ES-I3 (cell line): ENCODE measurements around the gene AIFM3.
"Not testable (repeated sequence)": the region's sequence is repeated elsewhere in the genome, so short reads cannot be mapped to it uniquely, and the experiment has no call there.

Source experiments
- H3K36me3 ChIP-seq: 2 replicates; pipeline ENCODE4 v1.6.1; 2013; ENCODE audit warnings: mild to moderate bottlenecking, low read length, control low read depth, moderate library complexity; ENCODE audit not compliant: insufficient read depth
- H3K4me1 ChIP-seq: 2 replicates; pipeline ENCODE4 v1.6.1; 2013; ENCODE audit warnings: mild to moderate bottlenecking, control low read depth, low read length; ENCODE audit not compliant: insufficient read depth
- H3K9ac ChIP-seq: 2 replicates; pipeline ENCODE4 v1.6.1; 2013; ENCODE audit warnings: low read depth, mild to moderate bottlenecking, low read length, moderate library complexity
- H3K9me3 ChIP-seq: 2 replicates; pipeline ENCODE4 v1.6.1; 2013; ENCODE audit warnings: mild to moderate bottlenecking, low read length, moderate library complexity; ENCODE audit not compliant: control insufficient read depth, insufficient read depth

Gene AIFM3

DNA sequence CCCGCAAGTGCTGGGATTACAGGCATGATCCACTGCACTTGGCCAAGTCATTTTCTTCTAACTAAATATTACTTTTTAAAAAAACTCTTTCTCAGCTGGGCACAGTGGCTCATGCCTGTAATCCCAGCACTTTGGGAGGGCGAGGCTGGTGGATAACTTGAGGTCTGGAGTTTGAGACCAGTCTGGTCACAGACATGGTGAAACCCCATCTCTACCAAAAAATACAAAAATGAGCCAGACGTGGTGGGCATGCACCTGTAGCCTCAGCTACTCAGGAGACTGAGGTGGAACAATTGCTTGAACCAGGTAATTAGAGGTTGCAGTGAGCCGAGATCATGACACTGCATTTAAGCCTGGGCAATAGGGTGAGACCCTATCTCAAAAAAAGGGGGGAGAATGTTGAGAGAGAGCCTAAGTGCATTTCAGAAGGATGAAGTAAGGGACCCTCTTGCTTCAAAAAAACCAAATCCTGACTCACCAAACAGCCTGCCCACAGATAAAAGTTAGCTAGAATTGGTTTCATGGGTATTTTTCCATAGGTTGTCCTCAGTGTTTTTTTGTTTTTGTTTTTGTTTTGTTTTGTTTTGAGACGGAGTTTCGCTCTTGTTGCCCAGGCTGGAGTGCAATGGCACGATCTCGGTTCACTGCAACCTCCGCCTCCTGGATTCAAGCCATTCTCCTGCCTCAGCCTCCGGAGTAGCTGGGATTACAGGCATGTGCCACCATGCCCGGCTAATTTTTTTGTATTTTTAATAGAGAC is 31.1 kb upstream of the AIFM3 start:
- H3K9me3 ChIP-seq, H3K4me1 ChIP-seq, H3K36me3 ChIP-seq: not testable (repeated sequence)

DNA sequence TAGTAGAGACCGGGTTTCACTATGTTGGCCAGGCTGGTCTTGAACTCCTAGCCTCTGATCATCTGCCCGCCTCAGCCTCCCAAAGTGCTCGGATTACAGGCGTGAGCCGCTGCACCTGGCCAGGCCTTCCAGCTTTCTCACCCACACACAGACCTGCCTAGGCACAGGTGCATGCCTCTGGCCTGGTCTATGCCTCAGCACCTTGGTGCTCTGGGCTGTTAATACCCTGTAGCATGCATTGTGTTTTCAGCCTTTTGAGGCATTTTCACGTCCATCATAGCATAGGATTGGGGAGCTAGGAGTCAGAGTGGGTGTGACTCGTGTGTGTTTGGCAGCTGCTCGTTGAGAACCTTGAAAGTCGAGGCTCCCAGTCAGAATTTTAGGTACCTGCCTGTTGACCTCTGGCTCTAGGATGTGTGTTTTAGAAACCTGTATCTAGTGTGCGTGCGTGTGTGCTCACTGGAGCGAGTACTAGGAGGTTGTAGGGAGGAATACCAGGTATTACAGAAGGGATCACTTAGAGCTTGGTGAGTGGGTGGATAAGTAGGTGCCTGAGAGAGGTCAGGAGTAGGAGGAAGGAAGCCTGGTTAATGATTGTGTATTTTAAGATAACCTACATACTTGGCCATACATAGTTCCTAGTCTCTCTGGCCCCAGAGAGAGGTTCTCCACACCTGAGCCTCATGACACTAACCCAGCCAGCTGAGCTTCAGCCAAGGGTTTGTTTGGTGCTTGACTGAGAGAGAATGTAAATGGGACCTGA is 29.8 kb upstream of the AIFM3 start:
- no peak overlapping the region for H3K9ac ChIP-seq
- H3K36me3 ChIP-seq: peaks cover 9% of the 10 kb centered on the region; the same call in 1 of the 2 replicates
- no peaks in the 10 kb centered on the region for H3K9me3 ChIP-seq
- H3K4me1 ChIP-seq: no peaks in the 10 kb centered on the region

More for the DNA sequence above, 31.1 kb upstream of the AIFM3 start:
- H3K9ac ChIP-seq: not testable (repeated sequence)

DNA sequence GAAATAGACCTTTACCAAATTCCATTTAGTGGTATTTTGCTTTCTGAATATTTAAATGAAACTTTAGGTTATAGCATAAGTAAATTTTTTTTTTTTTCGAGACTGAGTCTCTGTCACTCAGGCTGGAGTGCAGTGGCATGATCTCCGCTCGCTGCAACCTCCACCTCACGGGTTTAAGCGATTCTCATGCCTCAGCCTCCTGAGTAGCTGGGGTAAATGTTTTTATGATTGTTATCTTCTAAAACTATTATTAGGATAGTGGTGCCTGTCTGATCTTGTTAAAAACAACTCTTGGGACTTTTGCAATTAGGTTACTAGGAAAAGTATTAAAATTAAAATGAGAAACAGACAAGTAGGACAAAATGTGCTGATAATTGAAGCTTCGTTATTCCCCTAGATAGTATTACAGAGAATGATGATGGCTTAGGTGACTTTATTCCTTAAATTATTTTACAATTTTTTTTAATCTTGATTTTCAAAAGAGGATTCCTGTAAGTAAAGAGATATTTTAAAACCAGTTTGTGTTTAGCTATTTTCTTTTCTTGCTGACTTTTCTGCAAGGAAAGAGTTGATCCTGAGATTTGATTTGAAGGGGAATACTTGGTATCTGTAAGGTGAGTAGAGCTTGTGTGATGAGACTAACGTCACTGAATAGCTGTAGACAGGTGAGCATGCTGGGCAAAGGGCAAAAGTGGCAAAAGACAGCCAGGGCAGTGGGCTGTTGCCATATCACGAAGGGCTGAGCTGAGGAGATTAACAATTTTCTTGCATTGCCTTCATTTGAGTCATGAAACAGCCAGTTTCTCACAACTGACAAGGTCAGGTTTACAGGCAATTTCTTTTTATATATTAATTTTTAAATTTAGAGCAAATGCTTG is 29.0 kb upstream of the AIFM3 start:
- no peaks in the 10 kb centered on the region for H3K9me3 ChIP-seq
- H3K9ac ChIP-seq: no peak overlapping the region
- H3K4me1 ChIP-seq: no peaks in the 10 kb centered on the region
- peaks cover 9% of the 10 kb centered on the region; the same call in 1 of the 2 replicates for H3K36me3 ChIP-seq

GRCh38 chr22:20939457-20940185 is 27.4 kb upstream of the AIFM3 start:
- H3K9ac ChIP-seq, H3K4me1 ChIP-seq, H3K9me3 ChIP-seq, H3K36me3 ChIP-seq: not testable (repeated sequence)

- Histone ChIP-seq H3K36me3 (no peaks in the 10 kb centered on the region), H3K9ac (no peak overlapping the region), H3K4me1 (no peaks in the 10 kb centered on the region), H3K9me3 (no peaks in the 10 kb centered on the region)
Measured at GRCh38 chr22:20940186-20940651, 26.8 kb upstream of the AIFM3 start.

DNA sequence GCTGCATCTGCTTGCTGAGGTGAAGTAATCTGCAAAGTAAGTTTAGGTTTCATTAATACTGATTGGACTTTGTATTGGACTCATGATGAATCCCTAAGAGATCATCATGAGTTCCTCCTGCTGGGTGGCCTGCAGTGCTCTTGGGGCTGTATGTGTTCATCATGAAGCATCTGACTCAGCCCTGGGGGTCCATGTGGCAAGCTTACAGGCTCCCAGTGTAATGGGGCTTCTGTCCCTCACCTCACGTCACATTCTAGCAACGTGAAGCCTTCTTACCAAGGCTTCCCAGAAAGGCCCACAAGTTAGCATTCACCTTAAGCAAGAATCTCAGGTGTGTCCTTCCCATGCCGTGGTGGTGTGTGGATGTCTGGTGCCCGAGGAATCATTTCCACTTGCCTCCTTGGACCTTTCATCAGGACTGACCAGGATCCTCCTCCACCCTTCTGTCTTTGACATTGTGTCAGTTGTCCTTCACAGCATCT is 26.1 kb upstream of the AIFM3 start:
- no peaks in the 10 kb centered on the region for H3K36me3 ChIP-seq
- H3K4me1 ChIP-seq: no peaks in the 10 kb centered on the region
- H3K9ac ChIP-seq: no peak overlapping the region
- H3K9me3 ChIP-seq: no peaks in the 10 kb centered on the region

- H3K36me3 ChIP-seq, H3K9ac ChIP-seq, H3K9me3 ChIP-seq, H3K4me1 ChIP-seq: not testable (repeated sequence)
Measured at GRCh38 chr22:20942203-20942902, 24.7 kb upstream of the AIFM3 start.

DNA sequence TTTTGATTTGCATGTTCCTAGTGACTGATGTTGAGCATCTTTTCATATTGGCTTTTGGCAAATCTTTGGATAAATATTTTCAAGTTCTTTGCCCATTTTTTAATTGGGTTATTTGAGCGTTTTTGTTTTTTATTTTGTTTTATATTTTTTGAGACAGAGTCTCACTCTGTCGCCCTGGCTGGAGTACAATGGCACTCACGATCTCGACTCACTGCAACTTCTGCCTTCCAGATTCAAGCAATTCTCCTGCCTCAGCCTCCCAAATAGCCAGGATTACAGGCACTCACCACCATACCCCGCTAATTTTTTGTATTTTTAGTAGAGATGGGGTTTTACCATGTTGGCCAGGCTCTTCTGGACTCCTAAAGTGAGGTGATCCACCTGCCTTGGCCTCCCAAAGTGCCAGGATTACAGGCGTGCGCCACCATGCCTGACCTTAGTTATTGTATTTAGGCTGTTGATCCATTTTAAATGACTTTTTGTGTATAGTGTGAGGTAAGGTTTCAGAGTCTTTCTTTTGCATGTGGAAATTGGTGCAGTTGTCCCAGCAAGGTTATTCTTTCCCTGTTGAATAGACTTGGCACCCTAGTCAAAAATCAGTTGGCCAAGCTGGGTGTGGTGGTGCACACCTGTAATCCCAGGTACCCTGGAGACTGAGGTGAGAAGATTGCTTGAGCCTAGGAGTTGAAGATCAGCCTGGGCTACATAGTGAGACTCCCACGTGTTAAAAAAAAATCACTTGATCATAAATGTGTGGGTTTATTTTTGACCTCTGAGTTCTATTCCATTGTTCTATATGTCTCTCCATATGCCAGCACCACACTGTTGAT is 23.7 kb upstream of the AIFM3 start:
- Histone ChIP-seq H3K9ac (no peak overlapping the region), H3K9me3 (no peaks in the 10 kb centered on the region), H3K36me3 (no peaks in the 10 kb centered on the region), H3K4me1 (no peaks in the 10 kb centered on the region)

GRCh38 chr22:20944042-20944441 is 23.0 kb upstream of the AIFM3 start:
- no peaks in the 10 kb centered on the region for H3K4me1 ChIP-seq
- no peaks in the 10 kb centered on the region for H3K36me3 ChIP-seq
- no peak overlapping the region for H3K9ac ChIP-seq
- no peaks in the 10 kb centered on the region for H3K9me3 ChIP-seq

DNA sequence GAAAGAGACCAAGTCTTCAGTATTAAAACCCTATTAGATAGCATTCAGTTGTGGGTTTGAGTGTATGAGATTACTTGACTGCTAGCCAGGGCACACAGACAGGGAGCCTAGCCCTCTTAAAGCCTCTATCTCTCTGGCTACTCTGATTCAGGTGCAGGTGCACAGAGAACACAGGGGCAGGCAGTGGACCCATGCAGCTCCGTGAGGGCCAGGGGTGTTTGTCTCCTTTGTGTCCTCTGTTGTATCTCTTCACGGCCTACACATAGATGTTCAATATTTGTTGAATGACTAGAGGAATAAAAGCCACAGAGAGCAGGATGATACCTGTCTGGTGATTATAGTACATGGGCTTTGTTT is 21.5 kb upstream of the AIFM3 start:
- Histone ChIP-seq H3K9ac (no peak overlapping the region), H3K36me3 (peaks cover 9% of the 10 kb centered on the region; the same call in 1 of the 2 replicates), H3K4me1 (no peaks in the 10 kb centered on the region), H3K9me3 (no peaks in the 10 kb centered on the region)

DNA sequence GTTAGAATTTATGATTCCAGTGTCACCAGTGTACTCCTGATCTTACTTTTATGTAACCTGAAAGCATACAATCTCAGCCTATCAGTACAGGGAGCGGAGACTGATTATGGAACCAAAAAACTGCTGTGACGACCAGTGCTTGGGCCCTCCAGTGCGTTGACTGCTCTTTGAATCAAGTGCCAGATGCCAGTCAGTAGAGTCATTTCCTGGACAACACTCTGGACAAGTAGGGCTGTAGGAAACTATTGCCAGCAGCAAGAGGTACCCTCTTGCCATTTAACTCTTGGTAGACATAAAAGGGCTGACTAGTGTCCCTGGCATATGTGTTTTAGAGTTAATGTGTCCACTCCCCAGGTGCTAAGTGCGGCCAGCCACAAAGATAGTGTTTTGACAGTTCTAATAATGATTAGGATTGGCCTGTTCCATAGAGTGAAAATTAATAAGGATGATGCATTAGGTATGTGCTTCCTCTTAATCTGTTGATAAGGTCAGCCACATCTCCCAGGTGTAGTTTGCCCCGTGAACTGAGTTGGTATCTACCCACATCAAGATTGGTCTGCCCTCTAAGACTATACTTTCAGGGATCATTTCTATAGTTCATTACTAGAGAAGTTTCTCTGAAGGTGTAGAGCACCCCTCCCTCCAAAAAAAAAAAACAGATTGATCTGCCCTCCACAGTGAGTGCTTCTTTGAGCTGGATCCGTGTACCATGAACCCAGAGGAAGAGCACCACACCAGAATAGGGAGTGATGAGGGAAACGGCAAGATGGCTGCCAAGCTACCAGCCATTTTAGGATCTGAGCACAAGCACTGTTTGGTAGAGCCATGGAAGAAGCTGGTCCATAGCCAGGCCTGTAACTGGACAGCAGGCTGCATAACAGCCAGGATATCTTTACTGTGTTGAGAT is 20.7 kb upstream of the AIFM3 start:
- Histone ChIP-seq H3K9ac (no peak overlapping the region), H3K9me3 (no peaks in the 10 kb centered on the region), H3K4me1 (no peaks in the 10 kb centered on the region), H3K36me3 (peaks cover 17% of the 10 kb centered on the region)

DNA sequence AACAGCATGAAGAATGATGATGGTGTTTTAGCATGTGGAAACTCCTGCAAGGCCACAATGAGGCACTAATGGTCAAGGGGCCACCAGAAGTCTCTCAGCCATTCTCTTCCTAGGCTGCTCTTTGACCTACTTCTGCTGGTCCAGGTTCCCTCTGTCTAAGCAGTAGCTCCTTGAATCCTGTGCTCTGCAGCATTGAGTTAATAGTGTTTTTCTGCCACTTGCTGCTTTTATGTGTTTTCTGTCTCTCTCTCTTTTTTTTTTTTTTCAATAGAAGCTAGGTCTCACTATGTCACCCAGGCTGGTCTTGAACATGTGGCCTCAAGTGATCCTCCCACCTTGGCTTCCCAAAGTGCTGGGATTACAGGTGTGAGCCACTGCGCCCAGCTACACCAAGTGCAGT is 20.1 kb upstream of the AIFM3 start:
- Histone ChIP-seq H3K4me1 (no peaks in the 10 kb centered on the region), H3K36me3 (peaks cover 20% of the 10 kb centered on the region), H3K9ac (no peak overlapping the region), H3K9me3 (no peaks in the 10 kb centered on the region)
